HG02798 (cell line): Measurements from ENCODE around the gene KRT72.

ENCODE experiments used
- ATAC-seq: cut with Tn5 transposase; IDR thresholded peaks from one replicate; pipeline ENCODE4 v1.9.1; 2021; ENCODE audit warnings: mild to moderate bottlenecking; ENCODE audit not compliant: unreplicated experiment, poor library complexity

KRT72 gene

GRCh38 chr12:52581481-52581880, 19.8 kb downstream of the KRT72 start:
- ATAC-seq = no peak

GRCh38 chr12:52581066-52581465, 20.2 kb downstream of the KRT72 start:
- ATAC-seq = no peak

GRCh38 chr12:52580496-52580895, 20.8 kb downstream of the KRT72 start:
- ATAC-seq = no peak

- no peak for ATAC-seq
Measured at GRCh38 chr12:52579468-52580465, 21.5 kb downstream of the KRT72 start.

- ATAC-seq = no peak
Measured at GRCh38 chr12:52578469-52578868, 22.8 kb downstream of the KRT72 start.

GRCh38 chr12:52577316-52577715, 23.9 kb downstream of the KRT72 start:
- no peak for ATAC-seq

GRCh38 chr12:52575948-52576347, 25.3 kb downstream of the KRT72 start:
- ATAC-seq = no peak

GRCh38 chr12:52575256-52575655, 26.0 kb downstream of the KRT72 start:
- no peak for ATAC-seq

GRCh38 chr12:52573743-52574142, 27.5 kb downstream of the KRT72 start, which contains the start of gene KRT74:
Gene KRT74, minus strand, starts transcription at chr12:52573843. Its CDS starts 66 bp downstream, at chr12:52573777.
- no peak for ATAC-seq

GRCh38 chr12:52573306-52573705, 28.0 kb downstream of the KRT72 start:
- ATAC-seq = no peak

GRCh38 chr12:52570511-52570910, 30.8 kb downstream of the KRT72 start:
- no peak for ATAC-seq

- no peak for ATAC-seq
Measured at GRCh38 chr12:52568111-52568510, 33.2 kb downstream of the KRT72 start.

GRCh38 chr12:52566847-52567291, 34.4 kb downstream of the KRT72 start:
- no peak for ATAC-seq

- no peak for ATAC-seq
Measured at GRCh38 chr12:52564582-52564981, 36.7 kb downstream of the KRT72 start.

GRCh38 chr12:52561880-52562449, 39.3 kb downstream of the KRT72 start:
- no peak for ATAC-seq

GRCh38 chr12:52559979-52560378, 41.3 kb downstream of the KRT72 start:
- no peak for ATAC-seq

GRCh38 chr12:52558781-52559445, 42.4 kb downstream of the KRT72 start:
- ATAC-seq = no peak

GRCh38 chr12:52557476-52557875, 43.8 kb downstream of the KRT72 start:
- no peak for ATAC-seq

GRCh38 chr12:52555577-52555976, 45.7 kb downstream of the KRT72 start:
- no peak for ATAC-seq

- ATAC-seq = no peak
Measured at GRCh38 chr12:52552681-52553195, 48.5 kb downstream of the KRT72 start, which contains the start of gene KRT71. Gene KRT71, minus strand, starts transcription at chr12:52553145. Its CDS starts 68 bp downstream, at chr12:52553077.

GRCh38 chr12:52552055-52552454, 49.2 kb downstream of the KRT72 start:
- no peak for ATAC-seq
